PC-3 (cell line): Measurements from ENCODE around the gene B4GALT2. TPM values are rescaled to one million over a fixed set of nuclear protein-coding genes. Genes with fewer than 3 reads are reported as not detected.

Experiments used
- ATAC-seq: fragments of 200-7000 bp; cut with Tn5 transposase; 2 replicates; pipeline ENCODE4 v1.9.1; 2020; ENCODE audit warnings: mild to moderate bottlenecking, moderate library complexity
- BruUV-seq: library from RNA; stranded (reverse); fragments of 400-500 nt; replicated peaks from 2 replicates; lab custom pipeline; 2021; lab: Mats Ljungman, UMichigan
- CTCF ChIA-PET: fragments of 300-600 bp; sonication (Branson Sonifier 250); formaldehyde crosslinking; loops from one replicate; lab custom pipeline; 2022; ENCODE audit warnings: antibody characterized with exemption; lab: Charles Lee
- POLR2A ChIA-PET: fragments of 300-600 bp; sonication (Branson Sonifier 250); formaldehyde crosslinking; loops from one replicate; lab custom pipeline; 2022; ENCODE audit warnings: antibody characterized with exemption; ENCODE audit not compliant: unreplicated experiment; lab: Charles Lee
- DNase-seq: peaks from one replicate; pipeline ENCODE4 v3.0.0-alpha.2; 2015
- H2AFZ ChIP-seq: fragments of 300-600 bp; sonication (generic); 2 replicates; pipeline ENCODE4 v1.6.0; 2016; ENCODE audit warnings: antibody characterized with exemption, low read length
- H3F3A ChIP-seq: fragments of 300-600 bp; sonication (generic); one replicate; pipeline ENCODE4 v1.6.0; 2017; ENCODE audit warnings: antibody characterized with exemption, low read length, control low read depth, mild to moderate bottlenecking; ENCODE audit not compliant: unreplicated experiment
- H3K27ac ChIP-seq: fragments of 300-600 bp; sonication (generic); 2 replicates; pipeline ENCODE4 v1.5.1; 2016; ENCODE audit warnings: mild to moderate bottlenecking, low read length
- H3K27me3 ChIP-seq: fragments of 300-600 bp; sonication (generic); 2 replicates; pipeline ENCODE4 v1.6.1; 2016; ENCODE audit warnings: low read length, mixed read lengths
- H3K36me3 ChIP-seq: fragments of 300-600 bp; sonication (generic); 2 replicates; pipeline ENCODE4 v1.6.1; 2016; ENCODE audit warnings: low read depth, mixed run types, low read length, mixed read lengths
- H3K4me1 ChIP-seq: fragments of 300-600 bp; sonication (generic); 2 replicates; pipeline ENCODE4 v1.5.1; 2016; ENCODE audit warnings: low read length; ENCODE audit not compliant: insufficient read depth
- H3K4me2 ChIP-seq: fragments of 300-600 bp; sonication (generic); 2 replicates; pipeline ENCODE4 v1.6.0; 2016; ENCODE audit warnings: low read length
- H3K4me3 ChIP-seq: fragments of 300-600 bp; sonication (generic); 2 replicates; pipeline ENCODE4 v1.5.1; 2016; ENCODE audit warnings: mild to moderate bottlenecking, low read length, mixed read lengths
- H3K79me2 ChIP-seq: fragments of 300-600 bp; sonication (generic); 2 replicates; pipeline ENCODE4 v1.6.1; 2017; ENCODE audit warnings: low read length, mixed read lengths
- H3K9ac ChIP-seq: fragments of 300-600 bp; sonication (generic); 2 replicates; pipeline ENCODE4 v1.6.0; 2016; ENCODE audit warnings: mild to moderate bottlenecking, low read length
- H3K9me2 ChIP-seq: fragments of 300-600 bp; sonication (generic); replicated peaks from 2 replicates; pipeline ENCODE4 v1.6.1; 2016; ENCODE audit warnings: mixed run types, low read length, mixed read lengths
- H3K9me3 ChIP-seq: fragments of 300-600 bp; sonication (generic); 2 replicates; pipeline ENCODE4 v1.6.1; 2016; ENCODE audit warnings: low read length, mixed read lengths
- H4K20me1 ChIP-seq: fragments of 300-600 bp; sonication (generic); 2 replicates; pipeline ENCODE4 v1.6.1; 2016; ENCODE audit warnings: low read length, mixed read lengths
- EZH2 ChIP-seq: fragments of 300-600 bp; sonication (generic); IDR thresholded peaks from one replicate; pipeline ENCODE4 v1.6.1; 2017; ENCODE audit warnings: antibody characterized with exemption, mild to moderate bottlenecking, low read length; ENCODE audit not compliant: unreplicated experiment
- EZH2phosphoT487 ChIP-seq: fragments of 300-600 bp; sonication (generic); IDR thresholded peaks from 2 replicates; pipeline ENCODE4 v1.6.1; 2018; ENCODE audit warnings: mild to moderate bottlenecking, antibody characterized with exemption, low read length, borderline replicate concordance
- intact Hi-C: fragments of 100-400 bp; cut with micrococcal nuclease; formaldehyde crosslinking; loops from 2 replicates; pipeline ENCODE4 v1.9.0; 2023
- total RNA-seq: library from RNA; depleted of rRNA; stranded (reverse); fragments of >200 nt; gene quantifications from 2 replicates; pipeline ENCODE4 v1.2.3, GENCODE V29; 2014
- TF ChIP-seq, protein P1 (sequence below): fragments of 300-600 bp; sonication (generic); conservative IDR thresholded peaks from 2 replicates; pipeline ENCODE4 v1.5.1; 2017; ENCODE audit warnings: antibody characterized with exemption, low read depth, mild to moderate bottlenecking, low read length

The B4GALT2 gene
- total RNA-seq, 1 experiment from 2014 or later: 103 TPM

DNA sequence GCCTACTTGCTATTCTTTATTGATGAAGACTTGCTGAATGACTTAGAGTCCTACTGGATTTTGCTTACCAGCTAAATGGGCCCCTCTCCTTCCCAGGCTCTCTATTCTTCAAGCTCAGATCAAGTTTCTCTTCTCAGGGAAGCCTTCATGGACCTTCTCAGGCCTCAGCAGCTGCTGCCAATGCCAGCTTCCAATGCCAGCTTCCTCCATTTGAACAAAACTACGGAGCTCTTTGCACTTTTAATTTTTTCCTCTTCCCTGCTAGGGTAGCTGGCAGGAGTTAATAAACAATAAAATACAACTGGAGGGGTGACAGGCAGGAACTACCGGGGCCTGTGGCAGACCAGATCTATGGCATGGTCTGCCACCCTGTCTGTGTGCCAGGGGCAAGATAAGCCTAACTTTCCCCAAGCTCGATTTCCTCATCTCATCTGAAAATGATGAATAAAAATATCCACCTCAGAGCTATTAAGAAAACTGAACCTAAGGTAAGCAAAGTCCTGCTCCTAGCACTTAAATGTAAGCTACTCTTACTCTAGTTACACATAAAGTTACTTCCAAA is 33.3 kb upstream of the B4GALT2 start:
- Histone ChIP-seq H3K9me3 (no peaks in the 10 kb centered on the region), H3K27me3 (no peaks in the 10 kb centered on the region), H3F3A (no peaks in the 10 kb centered on the region), H3K36me3 (peaks cover 6% of the 10 kb centered on the region; the same call in 1 of the 2 replicates), H4K20me1 (no peaks in the 10 kb centered on the region), H3K79me2 (peaks cover 53% of the 10 kb centered on the region), H3K4me1 (peaks cover 24% of the 10 kb centered on the region), H2AFZ (peak overlapping the region; percentile 86), H3K4me2 (peak overlapping the region; percentile 100), H3K4me3 (peak overlapping the region; percentile 99), H3K27ac (peak overlapping the region; percentile 84; the same call in 1 of the 2 replicates), H3K9me2 (no peaks in the 10 kb centered on the region), H3K9ac (peak overlapping the region; percentile 97)
- no peak for ATAC-seq
- no peak for TF ChIP-seq EZH2
- TF ChIP-seq, protein P1, sequence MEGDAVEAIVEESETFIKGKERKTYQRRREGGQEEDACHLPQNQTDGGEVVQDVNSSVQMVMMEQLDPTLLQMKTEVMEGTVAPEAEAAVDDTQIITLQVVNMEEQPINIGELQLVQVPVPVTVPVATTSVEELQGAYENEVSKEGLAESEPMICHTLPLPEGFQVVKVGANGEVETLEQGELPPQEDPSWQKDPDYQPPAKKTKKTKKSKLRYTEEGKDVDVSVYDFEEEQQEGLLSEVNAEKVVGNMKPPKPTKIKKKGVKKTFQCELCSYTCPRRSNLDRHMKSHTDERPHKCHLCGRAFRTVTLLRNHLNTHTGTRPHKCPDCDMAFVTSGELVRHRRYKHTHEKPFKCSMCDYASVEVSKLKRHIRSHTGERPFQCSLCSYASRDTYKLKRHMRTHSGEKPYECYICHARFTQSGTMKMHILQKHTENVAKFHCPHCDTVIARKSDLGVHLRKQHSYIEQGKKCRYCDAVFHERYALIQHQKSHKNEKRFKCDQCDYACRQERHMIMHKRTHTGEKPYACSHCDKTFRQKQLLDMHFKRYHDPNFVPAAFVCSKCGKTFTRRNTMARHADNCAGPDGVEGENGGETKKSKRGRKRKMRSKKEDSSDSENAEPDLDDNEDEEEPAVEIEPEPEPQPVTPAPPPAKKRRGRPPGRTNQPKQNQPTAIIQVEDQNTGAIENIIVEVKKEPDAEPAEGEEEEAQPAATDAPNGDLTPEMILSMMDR: no peak
- TF ChIP-seq EZH2phosphoT487: no peak
- no peak for DNase-seq
- ChIA-PET CTCF (interaction anchor here (1.1 to 2.2 kb wide), 3 partner anchors 10 to 183 kb away, joined by 7 to 9 read pairs (median 9); partner anchors contain the start of gene ARTN), POLR2A (interaction anchor here (0.5 kb wide), 2 partner anchors 125 to 296 kb away, joined by 3 to 4 read pairs; partner anchors contain the start of gene KDM4A)
- TSS peak; percentile 86 for BruUV-seq
- intact Hi-C loops: loop anchor here (2.0 to 5.0 kb wide), 2 partner anchors 23 to 238 kb away; partner anchors contain the start of gene ST3GAL3

DNA sequence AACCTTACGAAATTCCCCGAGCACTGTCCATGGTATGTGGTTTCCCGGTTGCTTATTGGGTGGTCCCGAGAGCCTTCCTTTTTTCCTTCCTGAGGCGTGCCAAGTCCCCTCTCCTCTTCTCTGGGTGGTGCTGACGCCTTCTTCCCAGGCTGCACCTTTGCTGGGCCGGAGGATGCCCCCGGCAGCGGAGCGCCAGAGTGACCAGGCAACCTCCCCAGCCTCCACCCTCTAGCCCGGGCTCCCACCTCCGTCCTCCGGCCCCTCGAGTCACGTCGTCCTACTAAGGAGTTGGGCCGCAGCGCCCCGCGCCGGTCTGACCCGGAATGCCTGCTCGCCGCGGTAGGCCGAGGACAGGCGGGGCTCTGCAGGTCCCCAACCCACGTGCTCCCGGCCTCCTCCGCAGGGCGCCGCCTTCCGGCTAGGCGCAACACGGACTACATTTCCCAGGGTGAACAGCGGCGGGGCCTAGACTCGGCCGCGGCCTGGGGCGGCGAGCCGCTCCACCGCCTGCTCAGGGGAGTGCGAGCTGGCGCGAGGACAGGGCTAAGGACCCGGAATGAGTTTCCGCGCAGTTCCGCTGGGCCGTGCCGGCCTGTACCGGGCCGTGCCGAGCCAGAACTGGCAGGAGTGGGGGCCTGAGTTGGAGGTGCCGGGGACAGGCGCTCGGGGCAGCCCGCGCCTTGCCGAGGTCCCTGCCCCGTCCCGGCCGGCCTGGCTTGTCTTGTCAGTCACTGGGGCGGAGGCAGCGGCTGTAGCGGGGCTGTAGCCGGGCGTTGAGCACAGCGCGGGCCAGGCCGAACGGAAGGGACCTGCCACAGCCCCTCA is 32.6 kb upstream of the B4GALT2 start, which contains the start of gene IPO13:
IPO13 (plus strand) TSS at position 715 of the 825 bp plus-strand sequence. CDS start 651 bp downstream, outside the sequence.
- peak within 1 kb of the TSS; percentile 99 for H3K4me3 ChIP-seq
- ChIA-PET POLR2A (interaction anchor here (0.5 kb wide), 1 partner anchor 125 kb away, joined by 4 read pairs; no protein-coding TSS in a partner anchor), CTCF (interaction anchor here (1.1 to 2.2 kb wide), 3 partner anchors 11 to 183 kb away, joined by 7 to 9 read pairs (median 9); partner anchors contain the start of gene ARTN)
- peak; percentile 93 for ATAC-seq
- no TSS peak for BruUV-seq
- peak within 1 kb of the TSS; percentile 86 for H2AFZ ChIP-seq
- peaks cover 6% of the 10 kb centered on the region; the same call in 1 of the 2 replicates for H3K36me3 ChIP-seq
- no peaks in the 10 kb centered on the region for H3K9me3 ChIP-seq
- peaks cover 60% of the 10 kb centered on the region for H3K79me2 ChIP-seq
- H3K4me1 ChIP-seq: peaks cover 29% of the 10 kb centered on the region
- no peaks in the 10 kb centered on the region for H3K27me3 ChIP-seq
- H3K9ac ChIP-seq: peak within 1 kb of the TSS; percentile 97
- H3K4me2 ChIP-seq: peak within 1 kb of the TSS; percentile 100
- TF ChIP-seq, protein P1: peak; percentile 79
- TF ChIP-seq EZH2 (no peak), EZH2phosphoT487 (no peak)
- peak within 1 kb of the TSS; percentile 84 for H3K27ac ChIP-seq
- H3F3A ChIP-seq: no peaks in the 10 kb centered on the region
- intact Hi-C loops: loop anchor here (2.0 to 5.0 kb wide), 2 partner anchors 22 to 239 kb away; partner anchors contain the start of gene ST3GAL3
- H3K9me2 ChIP-seq: no peaks in the 10 kb centered on the region
- DNase-seq: peak; percentile 96
- no peaks in the 10 kb centered on the region for H4K20me1 ChIP-seq
